Measurements from ENCODE around the gene BCAS2. TPM values are rescaled to one million over a fixed set of nuclear protein-coding genes. Genes with fewer than 3 reads are reported as not detected.

The BCAS2 gene
- total RNA-seq, 4 donors from 2014 or later: 12.9 to 44.6 (median 18.5) TPM

GRCh38 chr1:114531094-114531493 is 50.3 kb downstream of the BCAS2 start:
- no peaks in the 10 kb centered on the region for H3K4me1 ChIP-seq
- H3K27me3 ChIP-seq: no peaks in the 10 kb centered on the region
- no peak overlapping the region for H3K4me3 ChIP-seq
- no peaks in the 10 kb centered on the region for H3K9me3 ChIP-seq
- H3K36me3 ChIP-seq: no peaks in the 10 kb centered on the region
- no peak for DNase-seq
- TF ChIP-seq POLR2A (IDR thresholded peaks at IDR 0.05) (no peak), CTCF (IDR thresholded peaks at IDR 0.05) (no peak)
- H3K27ac ChIP-seq: no peak overlapping the region

- DNase-seq: no peak
- Histone ChIP-seq H3K27ac (no peak overlapping the region), H3K27me3 (no peaks in the 10 kb centered on the region), H3K4me3 (no peak overlapping the region), H3K9me3 (no peaks in the 10 kb centered on the region), H3K36me3 (no peaks in the 10 kb centered on the region), H3K4me1 (no peaks in the 10 kb centered on the region)
- no peak for TF ChIP-seq CTCF (IDR thresholded peaks at IDR 0.05)
These were observed 51.2 kb downstream of the BCAS2 start for GRCh38 chr1:114530224-114530623.

- Histone ChIP-seq H3K27ac (no peak overlapping the region), H3K4me3 (no peak overlapping the region), H3K36me3 (no peaks in the 10 kb centered on the region), H3K9me3 (no peaks in the 10 kb centered on the region), H3K4me1 (no peaks in the 10 kb centered on the region), H3K27me3 (no peaks in the 10 kb centered on the region)
- no peak for DNase-seq
- TF ChIP-seq POLR2A (IDR thresholded peaks at IDR 0.05) (no peak), CTCF (IDR thresholded peaks at IDR 0.05) (no peak)
These were observed 56.5 kb downstream of the BCAS2 start for GRCh38 chr1:114524944-114525343.

GRCh38 chr1:114522264-114522575 is 59.2 kb downstream of the BCAS2 start:
- no peak overlapping the region for H3K4me3 ChIP-seq
- no peak for DNase-seq
- no peaks in the 10 kb centered on the region for H3K9me3 ChIP-seq
- TF ChIP-seq POLR2A (IDR thresholded peaks at IDR 0.05): no peak
- no peak for TF ChIP-seq CTCF (IDR thresholded peaks at IDR 0.05)
- no peaks in the 10 kb centered on the region for H3K4me1 ChIP-seq
- H3K27me3 ChIP-seq: no peaks in the 10 kb centered on the region
- no peak overlapping the region for H3K27ac ChIP-seq
- H3K36me3 ChIP-seq: no peaks in the 10 kb centered on the region

- H3K9me3 ChIP-seq: no peaks in the 10 kb centered on the region
- DNase-seq: no peak
- H3K36me3 ChIP-seq: no peaks in the 10 kb centered on the region
- no peaks in the 10 kb centered on the region for H3K27me3 ChIP-seq
- no peak overlapping the region for H3K4me3 ChIP-seq
- no peaks in the 10 kb centered on the region for H3K4me1 ChIP-seq
- TF ChIP-seq POLR2A (IDR thresholded peaks at IDR 0.05): no peak
- no peak for TF ChIP-seq CTCF (IDR thresholded peaks at IDR 0.05)
- H3K27ac ChIP-seq: no peak overlapping the region
These were observed 59.8 kb downstream of the BCAS2 start for GRCh38 chr1:114521396-114522263.

Other genes with a start within 250 kb of the BCAS2 start
- 10 to 100 TPM; 41.5 to 98.2 (median 52.0) TPM for gene TRIM33, start 70.4 kb downstream of the BCAS2 start, total RNA-seq
- 10 to 100 TPM in 1 of 4 donors, 1 to 10 TPM in 1, under 1 TPM in 2; 0.35 to 17.3 (median 0.82) TPM for gene DENND2C, start 88.4 kb upstream of the BCAS2 start, total RNA-seq
- 1 to 10 TPM in 3 of 4 donors, not detected in 1; 1.2 to 4.4 (median 2.5) TPM for gene AMPD1, start 113.9 kb upstream of the BCAS2 start, total RNA-seq
- gene NRAS, start 135.2 kb upstream of the BCAS2 start, total RNA-seq: 10 to 100 TPM; 26.4 to 44.0 (median 29.7) TPM
- 100 to 1,000 TPM; 292 to 374 (median 333) TPM for gene CSDE1, start 176.4 kb upstream of the BCAS2 start, total RNA-seq
- gene SIKE1, start 199.1 kb upstream of the BCAS2 start, total RNA-seq: 10 to 100 TPM; 23.1 to 29.2 (median 25.9) TPM

Data from Peyer's patch (tissue), 4 donors.